CD4-positive, alpha-beta memory T cell (primary cell): ENCODE data around the gene METAP1D. TPM values are rescaled to one million over a fixed set of nuclear protein-coding genes. Genes with fewer than 3 reads are reported as not detected.

Experiments used
- CTCF ChIA-PET: fragments of 350-600 bp; sonication (Branson Sonifier 250); formaldehyde crosslinking; loops from one replicate; lab custom pipeline; 2021; ENCODE audit warnings: inconsistent platforms; ENCODE audit not compliant: partially characterized antibody; lab: Charles Lee
- POLR2A ChIA-PET: fragments of 350-600 bp; sonication (Branson Sonifier 250); formaldehyde crosslinking; loops from one replicate; lab custom pipeline; 2021; ENCODE audit not compliant: partially characterized antibody; lab: Charles Lee
- DNase-seq, 5 donors: peaks; one replicate each; pipeline versions ENCODE4 v3.0.0 to v3.0.0-alpha.2; 2020 to 2022; ENCODE audit warnings: mixed read lengths in 1 of 5
- H3K27ac ChIP-seq: one replicate; pipeline ENCODE4 v1.7.0; 2013; ENCODE audit warnings: low read depth, low read length
- H3K27me3 ChIP-seq: 2 replicates; pipeline ENCODE4 v1.7.0; 2013; ENCODE audit warnings: mild to moderate bottlenecking, low read length, moderate library complexity; ENCODE audit not compliant: insufficient read depth
- H3K36me3 ChIP-seq: 2 replicates; pipeline ENCODE4 v1.7.0; 2013; ENCODE audit warnings: mild to moderate bottlenecking, low read length, moderate library complexity; ENCODE audit not compliant: insufficient read depth
- H3K4me1 ChIP-seq: 2 replicates; pipeline ENCODE4 v1.7.0; 2013; ENCODE audit warnings: mild to moderate bottlenecking, low read length, moderate library complexity; ENCODE audit not compliant: insufficient read depth
- H3K4me3 ChIP-seq, 2 donors: one replicate each; pipeline ENCODE4 v1.7.0; 2013; ENCODE audit warnings: low read length in 2 of 2, mild to moderate bottlenecking in 1 of 2
- H3K9me3 ChIP-seq, 2 donors: one replicate each; pipeline ENCODE4 v1.7.0; 2013; ENCODE audit warnings: low read length in 2 of 2, control low read depth in 1 of 2; ENCODE audit not compliant: control insufficient read depth in 1 of 2
- H3K27ac Mint-ChIP-seq, 7 donors: one replicate each; pipeline ENCODE4 v1.8.0; 2020 to 2021; ENCODE audit warnings: mixed read lengths in 7 of 7, mild to moderate bottlenecking in 6 of 7, inconsistent platforms in 3 of 7, moderate library complexity in 3 of 7
- H3K27me3 Mint-ChIP-seq, 2 donors: one replicate each; pipeline ENCODE4 v1.8.0; 2020 to 2021; ENCODE audit warnings: mixed read lengths in 2 of 2
- H3K36me3 Mint-ChIP-seq, 2 donors: one replicate each; pipeline ENCODE4 v1.8.0; 2020 to 2021; ENCODE audit warnings: mixed read lengths in 2 of 2, inconsistent platforms in 1 of 2, mild to moderate bottlenecking in 1 of 2
- H3K4me1 Mint-ChIP-seq, 4 donors: one replicate each; pipeline ENCODE4 v1.8.0; 2020 to 2021; ENCODE audit warnings: mixed read lengths in 4 of 4, mild to moderate bottlenecking in 1 of 4
- H3K4me3 Mint-ChIP-seq, 8 donors: one replicate each; pipeline ENCODE4 v1.8.0; 2020 to 2021; ENCODE audit warnings: mixed read lengths in 8 of 8, mild to moderate bottlenecking in 7 of 8, moderate library complexity in 6 of 8, inconsistent platforms in 3 of 8
- H3K9me3 Mint-ChIP-seq, 8 donors: one replicate each; pipeline ENCODE4 v1.8.0; 2020 to 2021; ENCODE audit warnings: mixed read lengths in 8 of 8, mild to moderate bottlenecking in 5 of 8, inconsistent platforms in 3 of 8, moderate library complexity in 1 of 8
- intact Hi-C: fragments of 100-400 bp; cut with micrococcal nuclease; formaldehyde crosslinking; loops from one replicate; pipeline ENCODE4 v1.15.1; 2023
- polyA plus RNA-seq, 2 donors: library from polyadenylated mRNA; unstranded; fragments of 300-500 nt; fragmentation: Illumina TruSeq; gene quantifications; one replicate each; pipeline ENCODE4 v1.2.3, GENCODE V29; 2021
- total RNA-seq, 2 experiments: library from RNA; stranded (reverse); gene quantifications; one replicate each; pipeline ENCODE4 v1.2.3, GENCODE V29; 2021

Gene METAP1D
- total and polyA plus RNA-seq, 4 experiments from 2014 or later, result 3.5 to 7.3 (median 6.5) TPM

DNA sequence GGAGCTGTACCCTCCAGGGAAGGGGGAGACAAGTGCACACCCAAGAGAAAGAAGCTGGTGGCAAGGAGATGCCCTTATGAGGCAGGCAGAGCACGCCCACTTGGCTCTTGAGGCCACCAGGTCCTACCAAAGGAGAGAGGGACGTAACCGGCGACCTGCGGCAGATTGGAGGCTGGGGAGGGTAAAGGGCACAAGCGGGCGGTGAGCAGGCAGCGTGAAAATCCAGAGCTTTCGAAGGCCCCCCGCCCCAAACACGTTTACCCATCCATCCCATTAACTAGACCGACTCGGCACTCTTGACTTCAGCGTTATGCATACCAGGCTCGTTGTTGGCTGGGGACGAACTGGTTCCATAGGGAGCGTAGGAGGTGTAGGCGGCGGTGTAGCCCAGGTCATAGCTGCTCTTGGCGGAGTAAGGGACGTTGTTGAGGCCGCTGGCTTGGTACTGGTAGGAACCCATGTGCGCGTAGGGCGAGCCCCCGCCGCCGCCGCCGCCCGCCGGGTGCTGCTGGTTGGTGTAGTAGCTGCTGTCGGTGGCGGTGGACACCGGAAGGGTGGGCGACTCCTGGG, 102.2 kb downstream of the METAP1D start:
- Histone ChIP-seq H3K4me3 (peak overlapping the region; percentile 23 to 60), H3K36me3 (no peaks in the 10 kb centered on the region), H3K4me1 (peaks cover 86% of the 10 kb centered on the region), H3K9me3 (no peaks in the 10 kb centered on the region), H3K27ac (no peak overlapping the region), H3K27me3 (peaks cover 96% of the 10 kb centered on the region)
- Mint-ChIP-seq H3K4me1 (peaks cover 26 to 72% (median 53%) of the 10 kb centered on the region in 4 donors), H3K36me3 (peaks cover 0 to 6% of the 10 kb centered on the region in 2 donors), H3K27me3 (peaks cover 57 to 58% of the 10 kb centered on the region in 2 donors), H3K4me3 (peak overlapping the region; percentile 79 to 91 (median 86)), H3K27ac (peak overlapping the region in 6 of 7 donors; percentile 54 to 89 (median 84)), H3K9me3 (peaks cover 0 to 21% (median 2%) of the 10 kb centered on the region in 8 donors)
- DNase-seq, result peak in 2 of 5 donors; percentile 46 to 60
- intact Hi-C loops, result loop anchor here (1.0 to 10.0 kb wide), 7 partner anchors 8 to 455 kb away; partner anchors contain the start of genes DLX1, DYNC1I2, HAT1 and METAP1D
- ChIA-PET CTCF (interaction anchor here (0.5 to 4.1 kb wide), 5 partner anchors 10 to 360 kb away, joined by 3 to 24 read pairs (median 4); no protein-coding TSS in a partner anchor), POLR2A (interaction anchor here (0.6 to 13.6 kb wide), 7 partner anchors 14 to 454 kb away, joined by 3 to 186 read pairs (median 4); partner anchors contain the start of genes DLX1, ITGA6 and PDK1)

DNA sequence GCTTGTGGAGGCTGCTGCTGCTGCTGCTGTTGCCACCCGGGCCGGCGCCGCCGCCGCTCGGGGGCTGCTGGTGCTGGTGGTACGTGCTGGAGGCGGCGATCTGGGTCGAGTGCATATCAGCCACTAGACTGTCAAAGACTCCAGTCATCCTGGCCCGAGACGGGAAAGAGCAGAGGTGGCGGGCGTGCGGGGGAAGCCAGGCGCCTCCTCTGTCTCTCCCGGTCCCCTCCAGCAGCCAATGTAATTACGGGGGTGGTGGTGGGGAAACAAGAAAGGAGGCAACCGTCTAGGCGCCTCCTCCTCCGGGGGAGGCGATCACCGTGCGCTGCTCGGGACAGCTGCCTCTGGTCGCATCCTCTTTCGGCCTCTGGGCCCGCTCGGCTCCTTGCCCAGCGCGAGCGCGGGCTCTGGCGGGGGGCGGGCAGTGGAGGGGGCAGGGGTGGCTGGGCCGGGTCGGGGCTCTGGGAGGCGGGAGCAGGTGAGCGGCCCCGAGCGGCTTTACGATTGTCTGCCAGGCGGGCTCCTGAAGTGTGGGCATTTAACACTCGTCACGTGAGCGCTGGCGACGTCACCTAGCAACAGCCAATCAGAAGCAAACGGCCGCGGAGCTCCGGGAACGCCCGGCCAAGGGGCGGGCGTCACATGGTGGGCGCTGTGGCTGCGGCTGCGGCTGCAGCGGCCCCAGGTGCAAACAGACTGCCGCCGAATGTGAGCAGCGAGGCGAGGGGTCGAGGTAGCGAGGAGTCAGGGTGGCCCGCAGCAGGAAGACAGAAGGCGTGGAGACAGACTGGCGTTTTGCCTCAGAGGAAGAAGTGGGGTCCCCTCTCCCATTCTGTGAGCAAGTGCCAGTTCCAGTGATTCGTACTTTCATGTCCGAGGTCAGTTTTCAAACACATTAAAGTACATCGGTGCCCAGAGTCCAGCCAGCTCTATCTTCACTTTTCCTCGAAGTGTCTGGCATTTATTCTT, 102.9 kb downstream of the METAP1D start, which contains the start of gene DLX2:
Gene DLX2 (minus strand): TSS at position 510 of the 969 bp plus-strand sequence. CDS start 362 bp downstream, at position 148.
- Histone ChIP-seq H3K27ac (no peak within 1 kb of the TSS), H3K36me3 (no peaks in the 10 kb centered on the region), H3K4me1 (peaks cover 80% of the 10 kb centered on the region), H3K4me3 (peak within 1 kb of the TSS; percentile 23 to 60), H3K27me3 (peaks cover 92% of the 10 kb centered on the region), H3K9me3 (no peaks in the 10 kb centered on the region)
- Mint-ChIP-seq H3K9me3 (peaks cover 0 to 21% (median 2%) of the 10 kb centered on the region in 8 donors), H3K4me1 (peaks cover 26 to 65% (median 52%) of the 10 kb centered on the region in 4 donors), H3K27me3 (peaks cover 57 to 59% of the 10 kb centered on the region in 2 donors), H3K4me3 (peak within 1 kb of the TSS; percentile 79 to 91 (median 86)), H3K27ac (peak within 1 kb of the TSS in 6 of 7 donors; percentile 54 to 93 (median 86)), H3K36me3 (peaks cover 0 to 6% of the 10 kb centered on the region in 2 donors)
- ChIA-PET CTCF (interaction anchor here (0.5 to 4.1 kb wide), 9 partner anchors 10 to 401 kb away, joined by 3 to 24 read pairs (median 4); no protein-coding TSS in a partner anchor), POLR2A (interaction anchor here (0.6 to 13.6 kb wide), 6 partner anchors 15 to 360 kb away, joined by 3 to 186 read pairs (median 4); partner anchors contain the start of genes DLX1, ITGA6 and METAP1D)
- intact Hi-C loops, result loop anchor here (1.0 to 10.0 kb wide), 8 partner anchors 8 to 455 kb away; partner anchors contain the start of genes DLX1, DYNC1I2, HAT1 and METAP1D
- DNase-seq, result peak in 3 of 5 donors; percentile 52 to 60 (median 52)

GRCh38 chr2:172103471-172104272, 103.9 kb downstream of the METAP1D start:
- CTCF ChIA-PET, result interaction anchor here (0.9 to 4.1 kb wide), 17 partner anchors 8 to 415 kb away, joined by 3 to 24 read pairs (median 5); no protein-coding TSS in a partner anchor
- Histone ChIP-seq H3K27ac (no peak overlapping the region), H3K9me3 (no peaks in the 10 kb centered on the region), H3K4me3 (peak overlapping the region in 1 of 2 donors; percentile 60), H3K4me1 (peaks cover 74% of the 10 kb centered on the region), H3K36me3 (no peaks in the 10 kb centered on the region), H3K27me3 (peaks cover 90% of the 10 kb centered on the region)
- Mint-ChIP-seq H3K27ac (peak overlapping the region in 6 of 7 donors; percentile 2 to 93 (median 79)), H3K27me3 (peaks cover 62 to 63% of the 10 kb centered on the region in 2 donors), H3K36me3 (peaks cover 0 to 6% of the 10 kb centered on the region in 2 donors), H3K4me3 (peak overlapping the region; percentile 74 to 91 (median 86)), H3K4me1 (peaks cover 23 to 67% (median 50%) of the 10 kb centered on the region in 4 donors), H3K9me3 (peaks cover 0 to 19% (median 2%) of the 10 kb centered on the region in 8 donors)
- intact Hi-C loops, result loop anchor here (1.0 to 10.0 kb wide), 9 partner anchors 19 to 505 kb away; partner anchors contain the start of genes DLX1, DYNC1I2, HAT1 and METAP1D
- peak in 3 of 5 donors; percentile 51 to 62 (median 60) for DNase-seq
- POLR2A ChIA-PET, result interaction anchor here (1.0 to 13.6 kb wide), 5 partner anchors 8 to 359 kb away, joined by 3 to 186 read pairs (median 3); partner anchors contain the start of genes DLX1 and METAP1D

GRCh38 chr2:172105471-172106107, 105.8 kb downstream of the METAP1D start:
- Histone ChIP-seq H3K9me3 (no peaks in the 10 kb centered on the region), H3K4me3 (no peak overlapping the region), H3K27ac (no peak overlapping the region), H3K27me3 (peaks cover 72% of the 10 kb centered on the region), H3K36me3 (no peaks in the 10 kb centered on the region), H3K4me1 (peaks cover 55% of the 10 kb centered on the region)
- Mint-ChIP-seq H3K4me3 (peak overlapping the region in 4 of 8 donors; percentile 20 to 68 (median 24)), H3K4me1 (peaks cover 24 to 65% (median 48%) of the 10 kb centered on the region in 4 donors), H3K27me3 (peaks cover 70 to 73% of the 10 kb centered on the region in 2 donors), H3K36me3 (peaks cover 0 to 6% of the 10 kb centered on the region in 2 donors), H3K9me3 (peaks cover 0 to 17% (median under 1%) of the 10 kb centered on the region in 8 donors), H3K27ac (peak overlapping the region in 3 of 7 donors; percentile 37 to 85 (median 68))
- POLR2A ChIA-PET, result interaction anchor here (13.6 kb wide), 1 partner anchor 18 kb away, joined by 186 read pairs; the partner anchor contains the start of gene DLX1
- no peak for DNase-seq
- intact Hi-C loops, result loop anchor here (2.0 to 10.0 kb wide), 2 partner anchors 111 to 507 kb away; partner anchors contain the start of gene METAP1D
- CTCF ChIA-PET, result interaction anchor here (1.2 to 2.1 kb wide), 12 partner anchors 10 to 505 kb away, joined by 3 to 11 read pairs (median 5); no protein-coding TSS in a partner anchor

- Histone ChIP-seq H3K9me3 (no peaks in the 10 kb centered on the region), H3K36me3 (no peaks in the 10 kb centered on the region), H3K4me3 (no peak overlapping the region), H3K4me1 (peaks cover 47% of the 10 kb centered on the region), H3K27me3 (peaks cover 65% of the 10 kb centered on the region), H3K27ac (no peak overlapping the region)
- Mint-ChIP-seq H3K9me3 (peaks cover 0 to 12% (median under 1%) of the 10 kb centered on the region in 8 donors), H3K4me3 (peak overlapping the region in 7 of 8 donors; percentile 20 to 68 (median 38)), H3K36me3 (peaks cover 0 to 6% of the 10 kb centered on the region in 2 donors), H3K27ac (peak overlapping the region in 3 of 7 donors; percentile 22 to 85 (median 29)), H3K4me1 (peaks cover 21 to 57% (median 42%) of the 10 kb centered on the region in 4 donors), H3K27me3 (peaks cover 65 to 70% of the 10 kb centered on the region in 2 donors)
- intact Hi-C loops, result loop anchor here (10.0 kb wide), 1 partner anchor 112 kb away; the partner anchor contains the start of gene METAP1D
- POLR2A ChIA-PET, result interaction anchor here (0.6 to 13.6 kb wide), 2 partner anchors 19 to 316 kb away, joined by 3 to 186 read pairs; partner anchors contain the start of gene DLX1
- peak in 4 of 5 donors; percentile 43 to 48 (median 46) for DNase-seq
- CTCF ChIA-PET, result interaction anchor here (0.6 to 2.1 kb wide), 20 partner anchors 9 to 507 kb away, joined by 3 to 11 read pairs (median 3); no protein-coding TSS in a partner anchor
Measured at GRCh38 chr2:172106108-172106961, 106.6 kb downstream of the METAP1D start.
